HG02970 (cell line): ENCODE measurements around the gene NTN1.
"Not testable (repeated sequence)": the region's sequence is repeated elsewhere in the genome, so short reads cannot be mapped to it uniquely, and the experiment has no call there.

ENCODE experiments used
- ATAC-seq: cut with Tn5 transposase; IDR thresholded peaks from one replicate; pipeline ENCODE4 v1.9.1; 2021; ENCODE audit warnings: mild to moderate bottlenecking, moderate library complexity, moderate number of reproducible peaks; ENCODE audit not compliant: unreplicated experiment, low FRiP score

NTN1 gene

GRCh38 chr17:9021158-9021991, at the start of gene NTN1:
NTN1 (plus strand) TSS chr17:9021510; CDS start chr17:9022374, 864 bp downstream.
- peak; percentile 62 for ATAC-seq

GRCh38 chr17:8975091-8975725, 46.1 kb upstream of the NTN1 start:
- no peak for ATAC-seq

GRCh38 chr17:8976638-8977037, 44.7 kb upstream of the NTN1 start:
- ATAC-seq: no peak

- ATAC-seq: no peak
These were observed 41.6 kb upstream of the NTN1 start for GRCh38 chr17:8979715-8980114.

GRCh38 chr17:8981443-8981842, 39.9 kb upstream of the NTN1 start:
- ATAC-seq: no peak

DNA sequence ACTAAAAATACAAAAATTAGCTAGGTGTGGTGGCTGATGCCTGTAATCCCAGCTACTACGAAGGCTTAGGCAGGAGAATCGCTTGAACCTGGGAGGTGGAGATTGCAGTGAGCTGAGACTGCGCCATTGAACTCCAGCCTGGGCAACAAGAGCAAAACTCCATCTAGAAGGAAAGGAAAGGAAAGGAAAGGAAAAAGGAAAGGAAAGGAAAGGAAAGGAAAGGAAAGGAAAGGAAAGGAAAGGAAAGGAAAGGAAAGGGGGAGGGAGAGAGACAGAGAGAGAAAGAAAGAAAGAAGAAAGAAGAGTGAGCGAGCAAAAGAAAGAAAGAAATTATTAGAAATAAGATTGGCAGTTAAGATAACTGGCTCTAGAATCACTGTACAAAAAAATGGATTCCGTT, 37.1 kb upstream of the NTN1 start:
- not testable (repeated sequence) for ATAC-seq

DNA sequence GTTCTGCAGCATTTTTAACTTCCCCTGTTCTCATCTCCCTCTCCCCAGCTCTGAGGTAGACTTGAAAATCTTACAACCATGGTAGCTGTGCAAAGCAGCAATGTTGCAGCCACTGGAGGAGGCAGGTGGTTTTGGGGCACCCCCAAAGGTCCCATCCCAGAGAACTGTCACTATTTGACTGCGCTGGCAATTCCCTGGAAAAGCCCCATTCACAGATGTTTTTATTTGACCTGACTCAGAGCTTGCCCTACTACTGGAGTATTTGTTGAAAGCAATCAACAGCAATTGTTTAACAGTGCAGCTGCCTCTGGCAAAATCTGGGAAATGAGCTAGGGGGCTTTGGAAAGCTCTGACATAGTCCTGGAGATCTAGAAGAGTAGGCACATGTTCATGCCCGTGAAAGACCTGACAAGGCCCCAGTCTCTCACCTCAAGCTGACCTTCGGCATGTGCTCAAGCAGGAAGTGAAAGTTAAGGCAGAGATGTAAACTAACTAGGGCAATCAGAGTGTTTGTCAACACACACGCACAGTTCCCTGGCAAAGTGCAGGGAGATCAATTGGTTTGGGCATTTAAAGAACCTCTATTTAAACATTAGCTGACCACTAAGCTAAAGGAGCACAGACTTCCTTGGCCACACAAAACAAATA, 36.1 kb upstream of the NTN1 start:
- no peak for ATAC-seq

GRCh38 chr17:8986295-8986694, 35.0 kb upstream of the NTN1 start:
- ATAC-seq: no peak

- ATAC-seq: not testable (repeated sequence)
These were observed 32.9 kb upstream of the NTN1 start for GRCh38 chr17:8988263-8988935.

- no peak for ATAC-seq
These were observed 29.6 kb upstream of the NTN1 start for GRCh38 chr17:8991514-8992285.

- no peak for ATAC-seq
These were observed 27.0 kb upstream of the NTN1 start for GRCh38 chr17:8994319-8994718.

DNA sequence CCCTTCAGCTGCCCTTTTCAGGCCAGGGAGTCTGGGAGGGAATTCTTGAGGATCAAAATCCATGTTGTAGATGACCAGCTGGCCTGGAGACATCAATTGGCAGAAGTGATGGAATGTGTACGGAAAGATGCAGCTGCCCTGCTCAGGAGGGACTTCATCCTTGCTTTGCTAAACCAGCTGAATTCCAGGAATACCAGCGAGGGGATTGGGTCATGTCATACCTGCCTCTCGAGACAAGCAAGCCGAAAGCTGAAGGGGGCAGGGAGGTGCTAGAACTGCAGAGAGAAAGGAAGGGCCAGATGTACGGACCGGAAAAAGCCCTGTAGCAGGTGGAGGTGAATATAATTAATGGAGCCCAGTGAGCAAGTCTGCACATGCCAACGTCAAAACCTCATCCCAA, 25.6 kb upstream of the NTN1 start:
- no peak for ATAC-seq

GRCh38 chr17:8997994-8998628, 23.2 kb upstream of the NTN1 start:
- ATAC-seq: no peak

DNA sequence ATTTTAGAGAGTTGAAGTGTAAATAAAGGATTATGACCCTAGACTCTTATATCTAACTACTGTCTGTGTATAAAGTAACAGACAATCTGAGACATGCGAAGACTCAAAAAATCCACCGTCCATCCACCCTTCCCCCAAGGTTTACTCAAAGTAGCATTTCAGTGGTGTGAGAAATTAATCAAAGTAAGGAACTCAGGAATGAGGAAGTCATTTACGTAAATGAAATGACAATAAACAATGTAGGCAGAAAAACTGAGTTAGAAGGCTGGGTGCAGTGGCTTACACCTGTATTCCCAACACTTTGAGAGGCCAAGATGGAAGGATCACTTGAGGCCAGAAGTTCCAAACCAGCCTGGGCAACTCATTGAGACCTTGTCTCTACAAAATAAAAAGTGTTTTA, 19.8 kb upstream of the NTN1 start:
- no peak for ATAC-seq

- no peak for ATAC-seq
These were observed 19.1 kb upstream of the NTN1 start for GRCh38 chr17:9002227-9002605.

DNA sequence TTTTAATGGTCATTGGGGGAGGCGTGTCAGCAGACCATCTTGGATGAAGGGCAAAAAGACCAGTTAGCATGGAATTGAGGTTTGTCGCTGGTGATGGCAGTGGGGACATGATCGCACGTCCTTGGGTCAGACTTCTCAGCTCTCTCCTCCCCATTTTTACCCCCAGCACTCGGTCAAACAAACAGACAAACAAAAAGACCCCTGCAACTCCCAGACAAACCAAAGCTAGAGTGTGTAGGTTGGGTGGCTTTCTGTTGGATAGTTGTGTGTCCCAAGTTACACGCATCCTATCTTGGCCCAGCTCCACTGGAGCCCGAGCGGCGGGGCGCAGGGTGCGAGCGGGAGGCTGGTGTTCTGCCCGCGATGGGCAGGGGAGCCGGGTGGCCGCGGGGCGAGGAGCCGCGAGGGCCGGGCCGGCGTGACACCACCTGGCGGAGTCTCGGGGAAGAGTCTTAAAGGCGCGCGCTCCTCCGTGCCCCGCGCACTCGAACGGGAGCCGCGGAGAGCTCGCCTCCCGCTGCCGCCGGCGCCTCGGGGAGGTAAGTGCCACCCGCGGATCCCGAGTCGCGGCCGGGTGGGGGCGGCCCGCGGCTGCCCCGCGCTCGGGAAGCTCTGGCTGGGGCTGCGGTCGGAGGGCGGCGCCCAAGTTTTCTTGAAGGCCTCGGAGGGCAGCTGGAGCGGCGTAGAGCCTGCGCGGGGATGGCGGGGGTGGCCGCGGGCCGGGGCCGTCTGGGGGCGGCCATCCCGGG, 18.5 kb upstream of the NTN1 start:
- no peak for ATAC-seq

- ATAC-seq: no peak
These were observed 17.8 kb upstream of the NTN1 start for GRCh38 chr17:9003355-9004131.
